Esophagus muscularis mucosa (tissue), 4 donors: ENCODE results near the gene RDX. TPM values are rescaled to one million over a fixed set of nuclear protein-coding genes. Genes with fewer than 3 reads are reported as not detected.

ENCODE experiments used
- DNase-seq: peaks from one replicate; pipeline ENCODE4 v3.0.0-alpha.2; 2017; ENCODE audit errors: extremely low spot score
- H3K27ac ChIP-seq, 4 donors: fragments of 200-600 bp; sonication (generic); replicated peaks in 1 of 4; 1 replicate in 3 of 4; 2 replicates in 1 of 4; pipeline ENCODE4 v1.5.1; 2016 to 2019; ENCODE audit warnings: mild to moderate bottlenecking in 1 of 4
- H3K27me3 ChIP-seq, 4 donors: fragments of 200-600 bp; sonication (generic); one replicate each; pipeline versions ENCODE4 v1.5.1 to v1.6.0; 2016 to 2019
- H3K36me3 ChIP-seq, 4 donors: fragments of 200-600 bp; sonication (generic); one replicate each; pipeline ENCODE4 v1.5.1; 2016 to 2019
- H3K4me1 ChIP-seq, 4 donors: fragments of 200-600 bp; sonication (generic); one replicate each; pipeline ENCODE4 v1.5.1; 2016 to 2019
- H3K4me3 ChIP-seq, 4 donors: fragments of 200-600 bp; sonication (generic); 1 replicate in 2 of 4; 2 replicates in 2 of 4; pipeline ENCODE4 v1.5.1; 2016 to 2019; ENCODE audit warnings: mild to moderate bottlenecking in 4 of 4, moderate library complexity in 1 of 4
- H3K9me3 ChIP-seq, 4 donors: fragments of 200-600 bp; sonication (generic); 1 replicate in 3 of 4; 2 replicates in 1 of 4; pipeline ENCODE4 v1.5.1; 2016 to 2019
- EP300 ChIP-seq: sonication (generic); formaldehyde crosslinking; IDR thresholded peaks from one replicate; pipeline ENCODE4 v1.6.1; 2017; ENCODE audit warnings: antibody characterized with exemption
- POLR2A ChIP-seq: fragments of 450-650 bp; IDR thresholded peaks from one replicate; pipeline ENCODE4 v1.6.1; 2017; ENCODE audit warnings: antibody characterized with exemption, moderate library complexity, mild to moderate bottlenecking, low read depth
- POLR2AphosphoS5 ChIP-seq, 2 donors: sonication (generic); formaldehyde crosslinking; IDR thresholded peaks; one replicate each; pipeline ENCODE4 v1.6.1; 2017; ENCODE audit warnings: antibody characterized with exemption in 2 of 2
- WGBS: methylation state at CpG from one replicate; pipeline ENCODE4 v1.1.5; 2018; 5-methylcytosine and 5-hydroxymethylcytosine counted together
- intact Hi-C: fragments of 100-400 bp; cut with DNase I; formaldehyde crosslinking; loops from one replicate; pipeline ENCODE4 v1.15.1; 2023
- total RNA-seq, 4 donors: library from RNA; depleted of rRNA; stranded (reverse); fragments of >200 nt; gene quantifications; one replicate each; pipeline versions ENCODE4 v1.1.0 to v1.2.1, GENCODE V29; 2016
- TF ChIP-seq, protein P1 (sequence below), 3 experiments: fragments of 200-600 bp in 2 of 3; fragments of 450-650 bp in 1 of 3; sonication (generic) in 2 of 3; IDR thresholded peaks; one replicate each; pipeline ENCODE4 v1.5.1; 2017 to 2019; ENCODE audit warnings: antibody characterized with exemption in 3 of 3, mild to moderate bottlenecking in 2 of 3, moderate library complexity in 1 of 3

The RDX gene
- total RNA-seq, 4 donors from 2014 or later = 86.6 to 105 (median 90.4) TPM

DNA sequence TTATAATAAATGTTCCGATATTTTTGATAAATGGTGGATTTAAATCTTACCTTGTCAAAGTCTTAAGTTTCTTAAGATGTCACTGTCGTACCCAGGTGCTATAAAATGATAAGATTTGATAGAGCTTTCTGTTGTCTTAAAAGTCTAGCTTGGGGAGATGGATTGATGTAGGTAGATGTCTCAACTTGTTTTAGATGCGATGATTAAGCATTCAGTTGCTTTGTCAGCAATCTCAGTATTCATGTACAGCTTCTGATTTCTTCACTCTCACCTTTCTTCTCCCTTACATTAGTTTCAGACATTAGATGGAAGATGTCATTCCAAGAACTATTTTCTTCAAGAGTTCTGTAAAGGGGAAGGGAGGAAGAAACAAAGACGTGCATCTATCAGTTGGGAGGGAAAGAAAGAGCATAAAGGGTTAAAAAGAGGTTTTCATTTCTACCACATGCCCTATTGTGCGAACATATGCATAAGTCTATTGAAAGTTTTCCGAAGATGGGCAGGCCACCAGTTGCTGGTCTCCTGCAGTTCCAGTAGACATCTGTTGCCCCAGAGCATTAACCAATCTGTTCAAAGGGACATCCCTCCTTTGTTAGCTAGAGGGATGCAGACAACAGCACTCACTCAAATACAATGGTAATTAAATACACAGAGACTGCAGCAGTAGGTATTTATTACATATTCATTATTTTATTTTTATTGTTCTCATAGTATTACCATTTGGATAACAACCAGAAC, 164.9 kb downstream of the RDX start:
- TF ChIP-seq POLR2AphosphoS5 (IDR thresholded peaks at IDR 0.05) (no peak), POLR2A (no peak), EP300 (no peak)
- TF ChIP-seq, protein P1, sequence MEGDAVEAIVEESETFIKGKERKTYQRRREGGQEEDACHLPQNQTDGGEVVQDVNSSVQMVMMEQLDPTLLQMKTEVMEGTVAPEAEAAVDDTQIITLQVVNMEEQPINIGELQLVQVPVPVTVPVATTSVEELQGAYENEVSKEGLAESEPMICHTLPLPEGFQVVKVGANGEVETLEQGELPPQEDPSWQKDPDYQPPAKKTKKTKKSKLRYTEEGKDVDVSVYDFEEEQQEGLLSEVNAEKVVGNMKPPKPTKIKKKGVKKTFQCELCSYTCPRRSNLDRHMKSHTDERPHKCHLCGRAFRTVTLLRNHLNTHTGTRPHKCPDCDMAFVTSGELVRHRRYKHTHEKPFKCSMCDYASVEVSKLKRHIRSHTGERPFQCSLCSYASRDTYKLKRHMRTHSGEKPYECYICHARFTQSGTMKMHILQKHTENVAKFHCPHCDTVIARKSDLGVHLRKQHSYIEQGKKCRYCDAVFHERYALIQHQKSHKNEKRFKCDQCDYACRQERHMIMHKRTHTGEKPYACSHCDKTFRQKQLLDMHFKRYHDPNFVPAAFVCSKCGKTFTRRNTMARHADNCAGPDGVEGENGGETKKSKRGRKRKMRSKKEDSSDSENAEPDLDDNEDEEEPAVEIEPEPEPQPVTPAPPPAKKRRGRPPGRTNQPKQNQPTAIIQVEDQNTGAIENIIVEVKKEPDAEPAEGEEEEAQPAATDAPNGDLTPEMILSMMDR (IDR thresholded peaks at IDR 0.05) = no peak
- H3K4me1 ChIP-seq = peaks cover 6 to 22% (median 12%) of the 10 kb centered on the region in 4 donors
- WGBS = 87% methylated on average over 6 of the region's 6 CpGs
- no peaks in the 10 kb centered on the region for H3K9me3 ChIP-seq
- H3K36me3 ChIP-seq = peaks cover 0 to under 1% (median 0%) of the 10 kb centered on the region in 4 donors
- H3K27me3 ChIP-seq = no peaks in the 10 kb centered on the region
- no peak for DNase-seq
- H3K4me3 ChIP-seq = no peak overlapping the region
- H3K27ac ChIP-seq = no peak overlapping the region
- intact Hi-C loops = no loop called here

DNA sequence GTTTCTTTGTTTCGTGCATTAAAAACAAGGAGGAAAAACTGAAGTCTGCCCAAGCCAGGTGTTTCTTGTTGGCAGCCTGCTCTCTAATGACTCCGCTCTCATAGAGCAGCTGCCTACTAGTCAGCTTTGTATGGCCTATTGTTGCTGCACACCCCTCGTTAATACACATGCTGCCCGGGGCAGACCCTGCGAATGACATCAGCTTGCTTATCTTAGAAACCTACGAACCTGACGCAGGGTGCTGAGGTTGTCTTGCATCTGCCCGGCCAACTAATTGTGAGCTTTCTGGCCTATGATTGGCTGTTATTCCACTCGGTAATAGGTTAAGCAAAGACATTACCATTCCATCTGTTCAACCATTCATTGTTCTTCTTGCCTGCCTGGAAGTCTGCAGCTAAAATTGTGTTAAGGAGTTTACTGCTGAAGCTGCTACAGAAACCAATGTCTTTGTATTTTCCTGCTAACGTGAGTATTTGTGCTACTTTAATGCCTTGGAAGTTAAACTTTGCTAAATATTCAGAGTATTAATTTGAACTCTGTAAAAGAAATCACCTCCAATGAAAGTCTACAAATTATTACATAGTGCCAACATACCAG, 165.7 kb downstream of the RDX start:
- intact Hi-C loops = no loop called here
- H3K4me3 ChIP-seq = no peak overlapping the region
- 70% methylated on average over 10 of the region's 10 CpGs for WGBS

DNA sequence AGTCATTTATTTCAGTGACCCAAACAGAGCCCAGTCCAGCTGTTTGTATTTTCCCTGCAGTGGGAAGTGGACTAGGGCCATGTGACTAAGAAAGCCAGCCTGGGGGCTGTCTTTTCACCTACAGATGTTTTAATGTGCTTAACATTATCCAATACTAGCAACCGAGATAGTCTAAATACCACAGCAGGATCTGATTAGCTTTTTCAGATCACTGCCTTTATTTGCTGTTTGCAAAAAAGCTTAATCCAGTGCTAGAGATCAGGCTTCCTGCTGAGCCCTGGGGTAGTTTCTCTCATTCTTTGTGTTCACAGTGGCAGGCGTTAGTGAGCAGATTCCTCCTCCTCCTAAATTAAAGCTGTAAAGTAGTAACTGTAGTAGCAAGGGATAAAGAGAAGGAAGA, 168.3 kb downstream of the RDX start:
- intact Hi-C loops = no loop called here
- Histone ChIP-seq H3K27me3 (no peaks in the 10 kb centered on the region), H3K4me3 (no peak overlapping the region), H3K4me1 (peaks cover 6 to 19% (median 14%) of the 10 kb centered on the region in 4 donors), H3K36me3 (no peaks in the 10 kb centered on the region), H3K9me3 (no peaks in the 10 kb centered on the region), H3K27ac (no peak overlapping the region)
- WGBS = 47% methylated on average over 2 of the region's 2 CpGs
- TF ChIP-seq, protein P1 (IDR thresholded peaks at IDR 0.05) = no peak
- no peak for TF ChIP-seq POLR2AphosphoS5 (IDR thresholded peaks at IDR 0.05)
- TF ChIP-seq EP300 = no peak
- DNase-seq = no peak

More for the DNA sequence above, 165.7 kb downstream of the RDX start:
- TF ChIP-seq POLR2AphosphoS5 (IDR thresholded peaks at IDR 0.05) (peak in 1 of 2 donors; percentile 45), EP300 (no peak), POLR2A (no peak)
- TF ChIP-seq, protein P1 (IDR thresholded peaks at IDR 0.05) = no peak
- DNase-seq = no peak
- no peaks in the 10 kb centered on the region for H3K9me3 ChIP-seq
- H3K27me3 ChIP-seq = no peaks in the 10 kb centered on the region
- H3K36me3 ChIP-seq = no peaks in the 10 kb centered on the region
- H3K27ac ChIP-seq = no peak overlapping the region
- H3K4me1 ChIP-seq = peaks cover 6 to 22% (median 12%) of the 10 kb centered on the region in 4 donors

DNA sequence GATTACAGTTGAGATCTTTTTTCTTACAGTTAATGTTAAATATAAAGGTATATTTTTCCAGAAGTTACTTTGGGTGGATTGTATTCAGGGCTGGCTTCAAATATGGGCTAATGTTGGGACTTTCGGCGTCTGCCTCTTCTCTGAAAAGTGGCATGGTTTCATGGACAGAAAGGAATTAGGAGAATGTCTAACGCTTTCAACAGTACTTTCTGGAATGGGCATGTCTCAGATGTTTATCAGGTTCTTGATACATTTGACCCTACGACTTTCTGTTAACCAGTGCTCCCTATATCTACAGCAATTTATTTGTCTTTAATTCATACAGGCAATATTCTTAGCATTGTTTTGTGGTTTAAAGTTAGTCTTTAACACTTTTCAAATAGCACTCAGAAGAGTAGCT, 169.5 kb downstream of the RDX start:
- 89% methylated on average over 4 of the region's 4 CpGs for WGBS
- H3K9me3 ChIP-seq = no peaks in the 10 kb centered on the region
- TF ChIP-seq, protein P1 (IDR thresholded peaks at IDR 0.05) = no peak
- TF ChIP-seq POLR2AphosphoS5 (IDR thresholded peaks at IDR 0.05) (no peak), EP300 (no peak), POLR2A (no peak)
- no peak overlapping the region for H3K27ac ChIP-seq
- intact Hi-C loops = no loop called here
- no peaks in the 10 kb centered on the region for H3K36me3 ChIP-seq
- no peaks in the 10 kb centered on the region for H3K27me3 ChIP-seq
- DNase-seq = no peak
- H3K4me1 ChIP-seq = peaks cover 6 to 27% (median 15%) of the 10 kb centered on the region in 4 donors
- H3K4me3 ChIP-seq = no peak overlapping the region
